Activated CD4-positive, alpha-beta T cell treated with anti-CD3 and anti-CD28 coated beads for 1 hour (primary cell): ENCODE results near the gene NOP14.
"Not testable (repeated sequence)": the region's sequence is repeated elsewhere in the genome, so short reads cannot be mapped to it uniquely, and the experiment has no call there.

Source experiments
- DNase-seq: peaks from one replicate; pipeline ENCODE4 v3.0.0-alpha.2; 2020

The NOP14 gene

DNA sequence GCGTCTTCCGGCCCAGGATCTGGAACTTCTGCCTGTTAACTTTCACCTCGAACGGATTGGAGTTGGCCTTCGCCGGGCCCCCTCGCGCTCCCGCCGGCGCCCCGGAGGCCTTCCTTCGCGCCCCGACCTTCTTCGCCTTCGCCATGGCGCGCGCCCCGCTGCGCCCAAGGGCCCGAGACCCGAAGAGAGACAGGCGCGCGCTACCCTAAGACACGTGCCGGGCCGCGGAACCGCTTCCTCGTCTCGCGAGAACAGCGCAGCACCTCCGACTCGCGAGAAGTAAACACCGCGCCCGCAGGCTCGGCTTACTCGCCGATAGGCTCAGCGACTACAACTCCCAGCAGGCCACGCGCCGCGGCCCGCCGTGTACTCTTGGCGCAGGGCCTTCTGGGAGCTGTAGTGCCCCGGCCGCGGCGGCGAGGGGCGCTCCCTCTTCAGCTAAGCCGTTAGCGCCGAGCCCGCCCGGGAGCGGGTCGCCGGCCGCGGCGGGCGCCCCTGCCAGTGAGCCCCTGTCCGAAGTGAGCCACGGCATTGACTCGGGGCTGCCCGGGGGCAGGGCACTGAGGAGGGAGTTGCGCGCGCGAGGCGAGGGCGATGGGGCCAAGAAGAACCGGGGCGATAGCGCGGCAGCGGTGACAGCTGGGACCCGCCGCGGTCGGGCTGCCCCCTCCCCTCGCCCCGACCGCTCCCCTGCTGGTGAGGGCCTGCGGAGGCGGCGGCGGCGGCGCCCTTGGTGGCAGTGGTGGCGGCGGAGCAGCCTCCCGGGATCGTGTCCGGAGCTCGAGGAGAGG lies at the start of gene NOP14, which contains the start of gene GRK4:
TSS of gene NOP14 (minus strand) at position 232 of the 791 bp plus-strand sequence. CDS start at position 145, 87 bp downstream.
TSS of gene GRK4 (plus strand) at position 397 of the 791 bp plus-strand sequence. CDS start 500 bp downstream, outside the sequence.
- DNase-seq: peak; percentile 96

GRCh38 chr4:3011456-3012220 lies 48.4 kb upstream of the NOP14 start:
- no peak for DNase-seq

DNA sequence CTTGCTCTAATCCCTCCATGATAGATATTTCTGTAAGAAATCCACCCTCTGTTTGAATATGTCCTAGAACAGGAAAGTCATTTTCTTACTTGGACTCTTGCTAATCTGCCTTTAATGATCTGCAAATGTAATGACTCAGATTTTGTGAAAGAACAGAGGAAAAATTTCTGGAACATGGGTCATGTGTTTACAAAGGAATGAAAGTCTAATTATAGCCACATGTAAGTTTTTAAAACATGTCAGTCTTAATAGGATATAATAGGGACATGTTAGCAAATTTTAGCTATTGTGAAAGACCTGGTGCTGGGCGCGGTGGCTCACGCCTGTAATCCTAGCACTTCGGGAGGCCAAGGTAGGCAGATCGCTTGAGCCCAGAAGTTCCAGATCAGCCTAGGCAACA lies 47.8 kb upstream of the NOP14 start:
- no peak for DNase-seq

DNA sequence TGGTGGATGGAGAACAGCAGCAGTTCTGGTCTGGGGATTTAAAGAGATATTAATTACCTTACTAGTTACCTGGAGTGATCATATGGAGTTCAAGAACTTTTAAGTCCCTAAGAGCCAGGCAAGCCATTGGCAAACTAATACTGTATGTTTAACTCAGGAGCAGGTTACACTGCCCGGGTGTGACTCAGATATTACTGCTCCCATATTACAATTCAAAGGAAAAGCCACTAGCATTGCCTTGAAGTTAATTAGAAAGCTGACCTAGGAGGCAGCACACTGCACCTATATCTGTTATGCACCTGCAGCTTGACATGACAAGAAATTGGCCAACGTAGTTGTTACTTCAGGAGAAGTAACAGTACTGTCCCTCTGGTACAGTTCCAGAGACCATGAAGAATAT lies 47.4 kb upstream of the NOP14 start:
- no peak for DNase-seq

DNA sequence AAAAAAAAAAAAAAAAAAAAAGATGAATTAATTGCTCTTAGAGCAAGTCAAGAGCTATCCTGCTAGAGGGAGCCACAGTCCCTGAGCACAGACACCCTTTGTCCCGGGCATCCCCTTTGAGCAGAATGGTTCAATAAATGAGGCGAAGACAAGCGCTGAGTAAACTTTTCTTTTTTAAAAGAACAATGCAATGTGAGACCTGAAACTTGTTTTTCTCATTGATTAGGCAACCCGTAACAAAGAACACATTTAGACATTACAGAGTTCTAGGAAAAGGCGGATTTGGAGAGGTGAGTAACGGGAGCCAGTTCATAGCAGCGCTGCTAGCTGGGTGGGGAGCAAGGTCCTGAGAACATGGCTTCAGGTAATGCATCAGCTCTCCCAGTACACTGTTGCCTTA lies 46.2 kb upstream of the NOP14 start:
- DNase-seq: no peak

DNA sequence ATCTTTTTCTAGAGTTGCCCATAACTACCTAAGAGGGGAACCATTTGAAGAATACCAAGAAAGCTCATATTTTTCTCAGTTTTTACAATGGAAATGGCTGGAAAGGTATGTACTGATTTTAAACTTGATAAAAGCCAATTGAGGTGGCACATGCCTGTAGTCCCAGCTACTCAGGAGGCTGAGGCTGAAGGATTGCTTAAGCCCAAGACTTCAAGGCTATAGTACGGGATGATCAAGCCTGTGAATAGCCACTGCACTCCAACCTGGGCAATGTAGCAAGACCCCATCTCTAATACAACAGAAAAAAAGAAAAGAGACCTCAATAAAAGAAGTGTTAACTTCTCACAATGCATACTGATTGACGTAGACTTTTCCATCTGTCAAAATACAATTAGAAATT lies 44.5 kb upstream of the NOP14 start:
- DNase-seq: no peak

DNA sequence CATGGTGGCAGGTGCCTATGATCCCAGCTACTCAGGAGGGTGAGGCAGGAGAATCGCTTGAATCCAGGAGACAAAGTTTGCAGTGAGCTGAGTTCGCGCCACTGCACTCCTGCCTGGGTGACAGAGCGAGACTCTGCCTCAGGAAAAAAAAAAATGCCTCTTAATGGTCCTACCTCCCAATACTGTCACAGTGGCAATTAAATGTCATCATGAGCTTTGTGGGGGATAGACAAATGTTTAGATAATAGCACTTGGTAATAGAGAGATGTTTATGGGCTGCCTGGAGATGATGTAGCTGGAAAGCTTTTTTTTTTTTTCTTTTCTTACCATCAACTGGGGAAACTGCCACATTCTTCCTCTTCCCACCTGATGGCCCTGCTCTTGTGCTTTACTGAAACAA lies 33.2 kb upstream of the NOP14 start:
- DNase-seq: no peak

DNA sequence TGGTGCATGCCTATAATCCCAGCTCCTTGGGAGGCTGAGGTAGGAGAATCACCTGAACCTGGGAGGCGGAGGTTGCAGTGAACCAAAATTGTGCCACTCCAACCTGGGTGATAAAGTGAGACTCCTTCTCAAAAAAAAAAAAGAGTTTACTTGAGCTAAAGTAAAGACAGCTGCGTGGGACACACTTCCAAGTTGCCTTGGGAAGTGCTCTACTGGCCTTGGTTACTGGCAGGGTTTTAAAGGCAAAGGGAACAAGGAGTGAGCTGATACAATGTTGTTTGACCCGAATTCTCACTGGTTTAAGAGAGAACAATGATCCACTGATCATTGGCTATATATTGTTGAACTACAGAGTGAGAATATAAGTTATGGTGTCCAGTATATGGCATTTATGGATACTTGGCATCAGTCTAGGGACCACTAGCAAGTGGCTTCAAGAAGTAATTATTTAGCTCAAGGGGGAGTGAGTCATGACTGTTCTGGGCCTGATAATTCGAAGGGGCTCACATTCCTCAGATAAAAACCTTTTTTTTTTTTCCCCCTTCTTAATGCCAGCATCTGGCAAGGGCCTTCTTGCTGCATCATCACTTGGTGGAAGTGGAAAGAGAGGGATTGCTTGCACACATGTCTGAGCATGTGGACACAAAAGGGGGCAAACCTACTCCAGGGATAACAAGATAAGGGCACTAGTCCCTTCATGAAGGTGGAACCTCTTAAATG lies 32.5 kb upstream of the NOP14 start:
- DNase-seq: no peak

GRCh38 chr4:2994917-2995316 lies 31.7 kb upstream of the NOP14 start:
- DNase-seq: no peak

- no peak for DNase-seq
Measured at GRCh38 chr4:2991243-2991642, 28.0 kb upstream of the NOP14 start.

GRCh38 chr4:2983715-2984114 lies 20.5 kb upstream of the NOP14 start:
- not testable (repeated sequence) for DNase-seq

- DNase-seq: no peak
Measured at GRCh38 chr4:2982012-2982411, 18.8 kb upstream of the NOP14 start.

DNA sequence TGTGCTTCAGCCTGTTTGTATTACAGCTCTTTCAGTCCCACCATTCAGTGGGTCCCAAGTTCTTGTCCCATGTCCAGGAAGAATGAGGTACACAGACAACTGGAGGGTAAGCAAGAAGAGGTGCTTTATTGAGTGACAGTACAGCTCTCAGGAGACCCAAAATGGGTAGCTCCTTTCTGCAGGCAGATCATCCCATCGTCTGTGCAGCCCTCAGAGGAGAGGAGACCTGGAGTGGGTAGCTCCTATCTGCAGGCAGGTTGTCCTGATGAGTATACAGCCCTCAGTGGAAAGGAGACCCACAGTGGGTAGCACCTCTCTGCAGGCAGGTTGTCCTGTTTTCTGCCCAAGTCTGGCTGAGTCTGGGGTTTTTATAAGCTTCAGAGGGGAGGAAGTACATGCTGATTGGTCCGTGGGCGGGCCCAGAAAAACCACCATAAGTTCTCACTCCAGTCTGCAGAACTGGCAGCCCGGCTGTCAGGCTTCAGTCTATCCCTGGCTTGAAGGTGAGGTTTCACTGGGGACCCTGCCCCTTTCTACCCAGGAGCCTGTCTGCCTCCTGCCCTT lies 18.1 kb upstream of the NOP14 start:
- no peak for DNase-seq

DNA sequence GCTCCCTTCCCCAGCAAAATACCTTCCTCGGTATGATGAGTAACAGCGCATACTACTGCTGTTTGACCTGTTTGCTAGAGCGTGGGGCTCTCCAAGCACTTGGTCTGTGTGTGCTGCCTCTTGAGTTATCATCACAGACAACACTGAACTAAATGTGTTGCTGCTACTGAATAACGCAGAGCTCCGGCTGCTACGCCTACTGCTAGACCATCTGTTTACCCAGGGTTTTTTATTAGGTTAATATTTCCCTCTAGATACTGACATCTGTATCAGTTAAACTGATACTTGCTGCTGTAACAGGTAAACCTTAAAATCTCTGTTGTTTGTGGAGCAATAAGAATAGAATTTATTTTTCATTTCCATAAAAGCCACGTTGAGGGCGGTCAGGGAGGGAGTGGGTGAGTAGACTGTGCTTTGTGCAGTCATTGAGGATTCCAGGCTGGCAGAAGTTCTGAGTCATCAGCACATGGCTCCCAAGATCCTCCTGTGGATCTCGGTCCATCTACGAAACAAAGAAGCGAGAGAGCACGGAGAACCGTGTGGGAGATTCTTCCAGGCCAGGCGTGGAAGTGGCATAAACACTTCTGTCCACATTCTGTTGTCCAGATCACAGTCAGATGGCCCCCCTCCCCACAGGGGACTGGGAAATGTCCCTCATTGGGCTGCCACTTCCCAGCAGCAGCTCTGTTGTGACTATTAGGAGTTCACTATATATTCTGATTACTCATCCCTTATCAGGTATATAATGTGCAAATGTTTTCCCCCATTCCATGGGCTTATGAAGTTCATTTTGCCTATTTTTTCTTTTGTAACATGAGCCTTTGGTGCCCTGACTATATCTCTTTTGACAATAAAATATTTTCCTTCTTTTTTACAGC lies 14.2 kb upstream of the NOP14 start:
- DNase-seq: no peak

- DNase-seq: no peak
Measured at GRCh38 chr4:2971275-2971674, 8.1 kb upstream of the NOP14 start.

GRCh38 chr4:2968381-2968780 lies 5.2 kb upstream of the NOP14 start:
- DNase-seq: no peak

DNA sequence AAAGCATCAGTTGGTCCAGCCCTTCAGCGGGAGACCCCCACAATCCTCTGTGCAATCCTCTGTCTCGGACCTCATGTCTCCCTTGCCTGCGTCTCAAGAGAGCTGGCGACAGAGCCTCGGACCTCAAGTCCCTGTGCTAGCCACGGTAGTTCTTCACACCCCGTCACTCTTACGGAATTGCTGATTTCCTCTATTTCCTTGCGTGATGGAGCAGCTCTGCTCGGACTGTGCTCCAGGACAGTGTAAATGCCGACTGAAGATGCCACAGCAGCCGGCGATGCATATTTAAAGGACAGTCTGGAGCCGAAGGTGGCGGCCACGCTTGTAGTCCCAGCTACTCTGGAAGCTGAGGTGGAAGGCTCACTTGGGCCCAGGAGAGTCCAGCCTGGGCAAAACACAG lies 2.1 kb upstream of the NOP14 start:
- no peak for DNase-seq

GRCh38 chr4:2964706-2965258 lies 1.6 kb upstream of the NOP14 start:
- no peak for DNase-seq

DNA sequence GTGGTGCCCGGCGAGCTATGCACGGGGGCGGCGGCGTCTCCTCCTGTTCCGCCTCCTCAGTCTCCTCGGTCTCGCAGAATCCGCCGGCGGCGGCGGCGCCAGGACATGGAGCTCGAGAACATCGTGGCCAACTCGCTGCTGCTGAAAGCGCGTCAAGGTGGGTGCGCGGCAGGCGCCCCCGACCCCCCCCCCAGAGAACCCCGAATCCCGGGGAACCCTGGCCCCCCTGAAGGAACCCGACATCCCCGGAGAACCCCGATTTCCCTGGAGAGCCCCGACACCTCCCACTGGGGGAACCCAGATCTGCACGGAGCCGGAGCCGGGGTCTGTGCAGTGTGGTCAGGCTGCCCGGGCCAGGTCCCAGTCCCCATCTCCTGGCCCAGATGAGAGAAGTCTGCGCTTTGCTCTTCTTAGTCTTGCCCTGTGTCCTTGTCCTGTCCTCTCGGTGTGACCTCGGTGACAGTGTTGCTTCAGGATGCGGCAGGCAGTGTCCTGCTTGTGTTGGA lies 813 bp upstream of the NOP14 start:
- no peak for DNase-seq

DNA sequence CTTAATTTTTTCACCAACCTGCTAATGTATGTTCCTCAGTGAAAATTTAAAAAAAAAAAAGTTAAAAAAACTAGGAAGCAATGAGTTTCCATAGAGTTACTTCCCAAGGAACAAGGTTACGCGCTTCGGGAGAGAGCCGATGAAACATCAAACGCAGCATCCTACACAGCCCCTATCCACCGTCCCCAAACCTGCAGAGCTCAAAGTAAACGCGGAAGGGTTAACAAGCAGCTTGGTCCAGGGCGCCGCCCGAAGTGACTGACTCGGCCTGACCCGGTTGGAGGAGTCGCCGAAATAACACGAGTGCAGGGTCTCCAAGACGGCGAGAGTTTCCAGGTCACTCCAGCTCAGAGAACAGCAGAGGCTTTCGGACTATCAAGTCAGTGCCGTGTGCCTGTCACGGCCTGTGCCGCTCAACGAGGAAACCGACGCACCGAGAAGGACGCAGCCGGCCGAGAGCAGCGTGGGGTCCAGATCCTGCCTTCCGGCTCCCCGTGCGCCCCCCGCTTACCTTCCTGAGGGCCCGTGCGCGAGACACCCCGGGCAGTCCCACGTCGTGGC lies 512 bp downstream of the NOP14 start:
- DNase-seq: no peak

DNA sequence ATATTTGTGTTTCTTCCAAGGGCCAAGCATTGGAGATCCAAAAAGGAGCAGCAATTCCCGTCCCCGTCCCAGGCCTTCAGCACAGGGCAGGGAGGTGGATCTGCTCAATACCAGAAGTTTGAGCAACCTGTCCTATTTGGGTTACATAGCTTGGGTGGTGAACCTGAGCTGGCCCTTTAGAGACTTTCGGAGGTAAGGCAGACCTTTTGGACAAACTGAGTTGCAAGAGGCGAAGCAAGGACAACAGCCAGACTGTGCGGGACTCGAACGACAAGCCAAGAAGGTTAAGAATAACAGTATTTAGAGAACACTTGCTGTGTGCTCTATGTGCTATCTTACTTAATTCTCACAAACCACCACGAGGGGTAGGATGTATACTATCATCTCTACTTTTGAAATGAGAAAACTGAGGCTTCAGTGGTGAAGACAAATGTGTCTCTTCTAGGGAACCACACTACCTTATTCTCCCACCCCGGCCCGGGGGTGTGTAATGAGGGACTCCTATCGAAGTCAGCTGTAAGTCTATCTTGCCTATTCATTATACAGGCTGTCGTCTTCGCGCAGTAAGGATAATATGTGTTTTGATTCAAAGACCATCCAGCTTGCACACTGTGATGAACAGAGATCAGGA lies 1.3 kb downstream of the NOP14 start:
- DNase-seq: no peak
